Astrocyte of the hippocampus (primary cell): ENCODE measurements around the gene ANKLE2.

Source experiments
- DNase-seq: peaks from one replicate; pipeline ENCODE4 v3.0.0; 2011; ENCODE audit warnings: low read depth, low spot score

Gene ANKLE2

DNA sequence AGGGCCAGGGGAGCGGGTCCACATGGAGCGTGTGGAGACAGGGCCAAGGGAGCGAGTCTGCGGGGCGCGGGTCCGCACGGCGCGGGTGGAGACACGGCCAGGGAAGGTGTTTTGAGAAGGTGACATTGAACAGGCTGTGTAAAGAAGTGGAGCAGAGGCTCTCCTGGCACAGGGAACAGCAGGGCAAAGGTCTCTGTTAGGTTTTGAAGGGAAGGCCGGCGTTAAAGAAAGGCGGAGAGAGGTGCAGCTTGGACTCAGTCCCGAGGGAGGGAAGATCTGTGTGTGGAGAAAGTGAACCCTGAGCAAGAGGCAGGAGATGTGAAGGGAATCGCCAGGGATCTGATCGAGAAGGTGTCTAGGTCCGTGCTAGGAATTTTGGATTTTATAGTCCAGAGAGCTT is 72.4 kb downstream of the ANKLE2 start:
- no peak for DNase-seq

GRCh38 chr12:132687211-132688164 is 74.1 kb downstream of the ANKLE2 start, which contains the start of the genes POLE and PXMP2:
Gene POLE (minus strand): TSS chr12:132687342. CDS start chr12:132687315, 27 bp downstream.
Gene PXMP2 (plus strand): TSS chr12:132687587. CDS start chr12:132687671, 84 bp downstream.
- peak; percentile 99 for DNase-seq

- DNase-seq: no peak
Measured at GRCh38 chr12:132686825-132687210, 74.8 kb downstream of the ANKLE2 start.

- DNase-seq: no peak
Measured at GRCh38 chr12:132685400-132685799, 76.2 kb downstream of the ANKLE2 start.

DNA sequence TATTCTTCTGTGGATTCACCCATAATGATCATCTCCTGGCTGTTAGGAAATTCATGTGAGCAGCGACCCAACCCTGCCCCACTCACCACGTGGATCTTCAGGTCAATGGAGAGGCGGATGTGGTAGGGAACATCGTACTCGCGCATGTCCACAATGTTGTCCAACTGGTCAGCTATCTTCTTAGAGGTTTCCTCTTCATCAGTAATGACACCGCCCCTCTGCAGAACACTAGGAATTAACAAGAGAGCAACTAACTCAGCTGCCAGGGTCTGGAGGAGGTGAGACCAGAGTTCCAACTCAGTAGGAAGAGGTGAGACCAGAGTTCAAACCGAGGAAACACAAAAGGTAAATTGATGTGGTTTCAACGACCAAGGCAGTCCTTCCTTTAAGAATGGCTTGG is 84.1 kb downstream of the ANKLE2 start:
- DNase-seq: no peak

- no peak for DNase-seq
Measured at GRCh38 chr12:132675757-132676432, 85.7 kb downstream of the ANKLE2 start.
